HUES6 (cell line): ENCODE results near the gene STK38L.

Experiments
- H3K27ac ChIP-seq: 2 replicates; pipeline ENCODE4 v1.7.0; 2013; ENCODE audit warnings: low read depth, mild to moderate bottlenecking, low read length, inconsistent platforms
- H3K27me3 ChIP-seq: 2 replicates; pipeline ENCODE4 v1.6.1; 2013; ENCODE audit warnings: low read length; ENCODE audit not compliant: control insufficient read depth, insufficient read depth
- H3K36me3 ChIP-seq: 2 replicates; pipeline ENCODE4 v1.6.1; 2013; ENCODE audit warnings: low read length; ENCODE audit not compliant: control insufficient read depth, insufficient read depth
- H3K4me1 ChIP-seq: 2 replicates; pipeline ENCODE4 v1.6.1; 2013; ENCODE audit warnings: low read length; ENCODE audit not compliant: control insufficient read depth, insufficient read depth
- H3K4me3 ChIP-seq: 2 replicates; pipeline ENCODE4 v1.5.1; 2013; ENCODE audit warnings: low read depth, low read length
- H3K9ac ChIP-seq: one replicate; pipeline ENCODE4 v1.6.1; 2013; ENCODE audit warnings: mild to moderate bottlenecking, low read length
- H3K9me3 ChIP-seq: 2 replicates; pipeline ENCODE4 v1.6.1; 2013; ENCODE audit warnings: low read depth, low read length; ENCODE audit not compliant: control insufficient read depth, insufficient read depth

The STK38L gene

DNA sequence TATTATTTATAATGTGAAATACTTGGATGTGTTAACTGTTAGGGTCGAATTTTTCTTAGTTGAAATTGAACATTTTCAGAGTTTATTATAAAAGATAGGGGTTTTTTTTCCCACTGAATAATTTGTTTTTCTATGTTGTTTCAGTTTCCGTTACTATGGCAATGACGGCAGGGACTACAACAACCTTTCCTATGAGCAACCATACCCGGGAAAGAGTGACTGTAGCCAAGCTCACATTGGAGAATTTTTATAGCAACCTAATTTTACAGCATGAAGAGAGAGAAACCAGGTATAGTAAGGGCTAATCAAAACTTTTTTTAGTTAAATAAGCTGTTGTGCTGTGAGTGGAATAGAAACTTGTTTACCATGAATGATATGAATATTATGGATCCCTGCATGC is 53.5 kb downstream of the STK38L start:
- H3K36me3 ChIP-seq = peaks cover 15% of the 10 kb centered on the region
- H3K27me3 ChIP-seq = no peaks in the 10 kb centered on the region
- no peak overlapping the region for H3K9ac ChIP-seq

DNA sequence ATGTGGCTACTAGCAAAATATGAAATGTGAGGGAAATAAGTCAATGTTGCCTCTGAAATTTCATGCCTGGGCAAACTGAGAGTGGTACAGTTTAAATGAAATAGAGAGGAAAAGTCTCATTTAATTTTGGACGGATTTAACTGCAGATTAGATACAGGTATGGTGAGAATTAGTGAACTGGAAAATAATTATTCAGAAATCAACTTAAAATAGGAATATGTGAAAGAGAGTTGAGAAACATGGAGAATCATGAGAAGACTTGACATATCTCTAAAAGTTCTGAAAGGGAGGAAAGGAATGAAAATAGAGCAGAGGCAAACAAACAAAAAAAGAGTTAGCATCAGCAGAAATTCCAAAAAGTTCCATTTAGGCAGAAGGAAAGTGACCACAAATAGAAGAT is 55.0 kb downstream of the STK38L start:
- H3K27ac ChIP-seq = no peak overlapping the region
- no peak overlapping the region for H3K9ac ChIP-seq
- peaks cover 24% of the 10 kb centered on the region for H3K36me3 ChIP-seq
- H3K4me3 ChIP-seq = no peak overlapping the region
- no peaks in the 10 kb centered on the region for H3K27me3 ChIP-seq
- no peaks in the 10 kb centered on the region for H3K4me1 ChIP-seq
- H3K9me3 ChIP-seq = no peaks in the 10 kb centered on the region

More for the DNA sequence above, 53.5 kb downstream of the STK38L start:
- no peak overlapping the region for H3K27ac ChIP-seq
- no peak overlapping the region for H3K4me3 ChIP-seq
- no peaks in the 10 kb centered on the region for H3K9me3 ChIP-seq
- H3K4me1 ChIP-seq = no peaks in the 10 kb centered on the region

DNA sequence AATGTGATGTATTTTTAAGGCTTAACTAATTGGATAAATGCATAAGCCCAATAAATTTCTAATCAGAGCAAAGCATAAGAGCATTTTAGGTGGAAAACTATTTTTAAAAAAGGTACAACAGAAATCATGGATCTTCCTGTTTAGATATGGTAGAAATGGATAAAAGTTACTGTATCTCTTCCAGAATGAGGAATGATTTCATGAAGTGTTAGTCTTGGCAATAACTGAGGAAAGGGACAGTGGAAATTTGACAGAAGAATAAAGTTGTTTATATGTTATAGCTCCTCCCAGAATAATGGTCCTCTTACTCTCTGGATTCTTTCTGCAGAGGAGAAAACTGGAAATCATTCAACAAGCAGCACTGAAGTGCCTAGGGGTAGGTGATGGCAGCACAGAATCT is 56.1 kb downstream of the STK38L start:
- H3K9me3 ChIP-seq = no peaks in the 10 kb centered on the region
- no peaks in the 10 kb centered on the region for H3K4me1 ChIP-seq
- H3K9ac ChIP-seq = no peak overlapping the region
- no peak overlapping the region for H3K27ac ChIP-seq
- H3K36me3 ChIP-seq = peaks cover 24% of the 10 kb centered on the region
- no peaks in the 10 kb centered on the region for H3K27me3 ChIP-seq
- no peak overlapping the region for H3K4me3 ChIP-seq

DNA sequence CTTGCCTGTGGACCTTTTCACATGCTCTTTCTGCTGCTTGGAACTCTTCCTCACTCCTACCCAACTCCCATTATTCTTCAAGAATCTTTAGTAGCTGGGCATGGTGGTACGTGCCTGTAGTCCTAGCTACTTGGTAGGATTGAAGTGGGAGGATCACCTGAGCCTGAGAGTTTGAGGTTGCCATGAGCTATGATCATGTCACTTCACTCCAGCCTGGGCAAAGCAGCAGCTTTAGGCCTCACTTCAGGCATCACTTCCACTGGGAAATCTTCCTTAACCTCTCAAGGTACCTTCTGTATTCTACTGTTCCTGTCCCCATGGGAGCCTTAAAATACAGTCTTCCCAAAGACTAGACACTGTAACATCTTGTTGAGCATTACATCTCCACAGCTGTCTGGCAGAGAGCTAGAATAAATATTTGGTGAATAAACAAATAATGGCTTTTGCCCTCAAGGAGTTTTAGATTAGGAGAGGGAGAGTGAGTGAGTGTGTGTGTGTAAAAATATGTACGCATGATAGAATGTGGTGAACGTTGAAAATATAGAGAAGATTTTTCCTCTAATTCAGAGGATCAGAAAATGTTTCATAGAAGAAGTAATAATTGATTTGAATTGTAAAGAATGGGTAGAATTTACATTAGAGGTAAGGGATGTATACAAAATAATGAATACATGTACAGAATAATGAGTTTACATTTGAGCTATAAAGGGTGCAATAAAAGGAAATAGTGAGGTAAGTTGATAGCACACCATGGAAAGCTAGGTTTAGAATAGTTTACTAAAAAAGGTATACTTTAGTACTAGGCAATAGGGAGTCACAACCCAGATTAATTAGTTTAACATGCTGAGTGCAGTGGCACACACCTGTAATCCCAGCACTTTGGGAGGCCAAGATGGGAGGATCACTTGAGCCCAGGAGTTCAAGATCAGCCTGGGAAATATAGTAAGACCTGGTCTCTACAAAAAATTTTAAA is 59.3 kb downstream of the STK38L start:
- no peak overlapping the region for H3K27ac ChIP-seq
- no peaks in the 10 kb centered on the region for H3K27me3 ChIP-seq
- H3K9ac ChIP-seq = no peak overlapping the region
- H3K4me1 ChIP-seq = no peaks in the 10 kb centered on the region
- peaks cover 17% of the 10 kb centered on the region for H3K36me3 ChIP-seq
- H3K9me3 ChIP-seq = no peaks in the 10 kb centered on the region
- no peak overlapping the region for H3K4me3 ChIP-seq

DNA sequence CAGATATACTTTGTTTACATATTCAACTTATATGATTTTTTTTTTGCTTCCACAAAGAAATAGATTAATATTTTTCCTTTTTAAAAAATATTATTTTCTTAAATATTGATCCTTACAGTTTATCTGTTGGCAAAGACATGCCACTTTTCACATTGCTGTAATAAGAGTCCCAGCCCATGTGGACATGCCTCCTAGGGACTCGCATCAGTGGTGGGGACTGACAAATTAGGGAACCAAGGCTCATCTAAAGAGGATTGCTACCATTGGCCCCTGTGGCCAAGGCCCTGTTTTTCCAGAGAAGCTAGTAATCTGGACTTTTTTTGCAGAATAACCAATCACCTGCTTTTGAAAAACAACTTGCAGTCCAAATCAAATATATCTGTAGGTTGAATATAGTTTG is 60.8 kb downstream of the STK38L start:
- Histone ChIP-seq H3K4me1 (no peaks in the 10 kb centered on the region), H3K36me3 (peaks cover 19% of the 10 kb centered on the region), H3K9ac (no peak overlapping the region), H3K4me3 (no peak overlapping the region), H3K9me3 (no peaks in the 10 kb centered on the region), H3K27me3 (no peaks in the 10 kb centered on the region), H3K27ac (no peak overlapping the region)

DNA sequence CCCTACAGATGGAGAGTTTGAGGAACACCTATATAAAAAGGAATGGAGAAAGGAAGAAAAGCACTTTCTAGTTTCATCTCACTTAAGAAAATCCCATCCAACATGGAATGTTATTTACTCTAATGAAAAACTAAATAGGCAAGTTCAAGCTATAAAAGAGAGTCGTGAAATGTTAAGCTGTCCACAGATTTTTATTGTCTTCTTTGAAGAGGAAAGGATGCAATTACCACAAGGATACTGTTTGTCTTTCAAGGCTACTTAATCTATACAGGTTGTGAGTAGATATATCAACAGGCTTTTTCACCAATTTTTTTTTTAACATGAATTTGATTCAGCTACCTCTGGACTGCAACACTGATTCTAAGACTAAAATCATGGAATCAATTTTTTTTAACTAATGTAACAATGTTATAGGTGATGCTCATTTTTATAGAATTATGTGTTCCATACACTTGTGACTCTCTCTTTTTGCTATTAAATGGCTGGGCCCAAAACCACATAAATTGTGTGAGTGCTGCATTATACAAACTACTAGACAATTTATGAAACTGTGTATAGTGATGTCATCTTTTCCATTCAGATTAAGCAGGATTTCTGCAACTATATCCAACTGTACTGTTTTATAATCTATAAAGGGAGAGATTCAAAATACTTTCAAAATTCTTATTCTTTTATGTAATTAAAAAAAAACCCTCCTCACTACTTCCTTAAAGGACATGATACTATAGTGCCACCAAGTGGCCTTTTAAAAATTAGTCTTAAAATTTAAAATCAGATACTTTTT is 61.8 kb downstream of the STK38L start:
- Histone ChIP-seq H3K9me3 (no peaks in the 10 kb centered on the region), H3K27ac (no peak overlapping the region), H3K36me3 (peaks cover 23% of the 10 kb centered on the region), H3K4me1 (no peaks in the 10 kb centered on the region), H3K4me3 (no peak overlapping the region), H3K9ac (no peak overlapping the region), H3K27me3 (no peaks in the 10 kb centered on the region)

DNA sequence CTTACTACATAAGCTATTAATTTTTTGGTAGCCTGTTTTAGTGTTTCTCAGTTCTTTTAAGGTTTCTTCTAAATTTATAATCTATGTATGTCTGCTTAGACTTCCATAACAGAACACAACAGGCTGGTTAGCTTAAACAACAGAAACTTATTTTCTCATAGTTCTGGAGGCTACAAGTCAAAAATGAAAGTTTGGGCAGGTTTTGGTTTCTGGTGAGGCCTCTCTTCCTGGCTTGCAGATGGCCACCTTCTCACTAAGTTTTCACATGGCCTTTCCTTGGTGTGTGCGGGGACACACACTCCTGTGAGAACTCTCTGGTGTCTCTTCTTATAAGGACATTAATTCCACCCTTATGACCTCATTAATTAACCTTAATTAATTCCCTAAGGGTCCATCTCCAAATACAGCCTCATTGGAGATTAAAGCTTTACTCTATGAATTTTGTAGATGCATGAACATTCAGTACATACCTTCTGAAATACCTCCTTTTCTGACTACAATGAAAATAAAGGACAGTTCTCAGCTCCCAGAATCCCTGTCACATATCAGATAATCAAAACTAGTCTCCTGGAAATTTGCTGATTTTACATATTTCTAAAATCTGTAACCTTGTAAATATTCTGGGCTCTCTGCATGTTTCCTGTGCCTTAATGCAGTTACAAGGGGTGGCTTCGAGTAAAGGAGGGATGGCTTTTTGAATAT is 65.4 kb downstream of the STK38L start:
- Histone ChIP-seq H3K9me3 (no peaks in the 10 kb centered on the region), H3K9ac (no peak overlapping the region), H3K4me3 (no peak overlapping the region), H3K4me1 (no peaks in the 10 kb centered on the region), H3K27me3 (no peaks in the 10 kb centered on the region), H3K27ac (no peak overlapping the region), H3K36me3 (peaks cover 27% of the 10 kb centered on the region)

DNA sequence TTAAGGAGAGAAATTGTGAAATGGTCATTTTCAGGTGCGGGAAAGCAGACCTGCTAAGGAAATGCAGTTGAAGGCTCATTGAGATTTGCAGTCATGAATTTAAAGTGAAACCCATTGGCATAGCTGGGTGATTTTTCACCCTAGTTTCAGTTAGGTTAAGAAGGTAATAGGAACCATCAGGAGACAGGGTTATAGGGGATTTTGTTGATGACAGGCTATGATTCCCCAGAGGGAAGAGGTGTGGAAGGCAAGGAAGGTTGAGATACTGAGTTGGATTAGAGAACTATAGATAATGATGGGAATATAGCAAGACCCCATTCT is 65.9 kb downstream of the STK38L start:
- Histone ChIP-seq H3K27ac (no peak overlapping the region), H3K9ac (no peak overlapping the region), H3K9me3 (no peaks in the 10 kb centered on the region), H3K4me3 (no peak overlapping the region), H3K36me3 (peaks cover 30% of the 10 kb centered on the region), H3K4me1 (no peaks in the 10 kb centered on the region), H3K27me3 (no peaks in the 10 kb centered on the region)

DNA sequence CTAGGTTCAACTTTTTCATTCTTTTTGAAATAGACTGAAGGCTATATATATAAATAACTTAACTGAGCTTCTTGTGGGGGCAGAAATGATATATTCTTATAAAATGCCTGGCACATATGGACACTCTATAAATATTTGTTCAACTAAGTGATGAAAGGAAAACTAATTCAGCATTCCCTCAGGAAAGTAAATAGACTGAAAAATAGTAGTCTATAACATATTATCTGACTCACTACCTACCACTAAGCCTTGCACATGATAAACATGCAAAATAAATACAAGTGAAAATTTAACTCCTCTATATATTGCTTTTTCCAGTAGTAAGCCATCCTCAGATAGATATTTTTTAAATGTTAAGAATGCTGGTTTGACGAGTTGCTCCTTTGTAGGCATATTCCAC is 72.9 kb downstream of the STK38L start:
- Histone ChIP-seq H3K4me3 (no peak overlapping the region), H3K4me1 (peaks cover 8% of the 10 kb centered on the region; the same call in 1 of the 2 replicates), H3K27me3 (no peaks in the 10 kb centered on the region), H3K9ac (no peak overlapping the region), H3K36me3 (peaks cover 45% of the 10 kb centered on the region), H3K9me3 (no peaks in the 10 kb centered on the region), H3K27ac (no peak overlapping the region)

DNA sequence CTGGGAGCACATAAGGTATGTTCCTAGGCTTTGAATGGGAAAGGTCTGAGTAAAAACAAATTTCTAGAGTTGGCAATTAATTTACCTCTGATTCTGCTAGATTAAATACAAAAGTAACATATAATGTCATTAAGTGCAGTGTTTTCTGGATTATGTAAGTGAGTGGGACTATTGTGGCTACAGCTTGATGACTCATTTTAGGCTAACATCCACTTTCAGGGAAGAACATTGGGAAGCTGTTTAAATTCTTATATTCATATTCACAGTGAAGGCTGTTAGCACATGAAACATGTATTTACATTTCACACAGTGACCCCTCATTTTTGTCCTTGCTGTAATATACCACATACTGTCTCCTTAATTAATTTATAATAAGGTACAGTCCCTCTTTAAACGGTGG is 75.3 kb downstream of the STK38L start:
- H3K27ac ChIP-seq = 0 out of 2 replicates have a peak overlapping the region, but pooled peaks have one; percentile 13
- H3K4me3 ChIP-seq = no peak overlapping the region
- H3K4me1 ChIP-seq = peaks cover 8% of the 10 kb centered on the region; the same call in 1 of the 2 replicates
- no peak overlapping the region for H3K9ac ChIP-seq
- no peaks in the 10 kb centered on the region for H3K9me3 ChIP-seq
- H3K27me3 ChIP-seq = no peaks in the 10 kb centered on the region
- H3K36me3 ChIP-seq = peaks cover 52% of the 10 kb centered on the region
